Activated T-cell treated with anti-CD3 and anti-CD28 coated beads, Interleukin-2, amount 50 U/mL, for 1 hour (primary cell): Measurements from ENCODE around the gene SLC35E4.
A peak's percentile ranks its signal among the peaks of the same experiment; 100 is the strongest.
"Not testable (repeated sequence)": the region's sequence is repeated elsewhere in the genome, so short reads cannot be mapped to it uniquely, and the experiment has no call there.

ENCODE experiments used
- DNase-seq: peaks from one replicate; pipeline ENCODE4 v3.0.0-alpha.2; 2020

SLC35E4 gene

DNA sequence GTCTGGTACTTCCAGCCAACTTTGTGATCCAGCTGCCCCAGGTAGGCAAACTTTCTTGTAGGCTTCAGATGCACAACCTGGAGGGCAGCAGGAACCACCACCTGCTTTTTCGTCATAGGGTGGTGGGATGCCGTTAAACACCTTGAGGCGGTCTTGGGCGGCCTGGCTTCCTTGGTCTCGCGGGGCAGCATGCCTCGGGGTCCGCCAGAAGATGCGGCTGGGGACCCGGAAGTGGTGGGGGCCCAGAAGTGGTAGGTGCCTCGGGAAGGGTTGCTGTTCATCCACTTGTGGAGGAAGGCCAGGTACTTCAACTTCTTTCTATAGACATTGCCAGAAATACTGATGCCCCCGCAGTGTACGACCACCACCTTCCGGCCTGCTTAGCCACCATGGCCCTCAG, 18.8 kb downstream of the SLC35E4 start:
- DNase-seq: no peak

GRCh38 chr22:30655532-30655931, 20.0 kb downstream of the SLC35E4 start:
- DNase-seq: no peak

GRCh38 chr22:30662040-30662439, 26.5 kb downstream of the SLC35E4 start:
- DNase-seq: no peak

DNA sequence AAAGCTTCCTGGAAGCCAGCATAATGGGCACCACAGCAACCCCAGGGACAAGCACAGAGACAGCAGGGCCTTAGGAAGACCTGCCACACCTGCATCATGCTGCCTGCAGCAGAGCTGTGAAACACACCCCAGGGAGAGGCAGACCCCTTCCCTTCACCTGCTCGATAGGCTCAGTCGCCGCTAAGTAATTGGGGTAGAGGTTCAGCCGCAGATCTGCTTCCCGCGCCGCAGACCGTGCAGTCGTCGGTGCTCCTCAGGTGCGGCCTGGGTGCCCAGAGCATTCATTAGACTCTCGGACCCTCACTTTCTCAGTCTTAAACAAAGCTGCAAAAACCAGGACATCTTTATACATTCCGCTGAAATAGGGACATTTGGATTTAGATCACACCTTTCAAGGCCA, 29.2 kb downstream of the SLC35E4 start:
- DNase-seq: no peak

DNA sequence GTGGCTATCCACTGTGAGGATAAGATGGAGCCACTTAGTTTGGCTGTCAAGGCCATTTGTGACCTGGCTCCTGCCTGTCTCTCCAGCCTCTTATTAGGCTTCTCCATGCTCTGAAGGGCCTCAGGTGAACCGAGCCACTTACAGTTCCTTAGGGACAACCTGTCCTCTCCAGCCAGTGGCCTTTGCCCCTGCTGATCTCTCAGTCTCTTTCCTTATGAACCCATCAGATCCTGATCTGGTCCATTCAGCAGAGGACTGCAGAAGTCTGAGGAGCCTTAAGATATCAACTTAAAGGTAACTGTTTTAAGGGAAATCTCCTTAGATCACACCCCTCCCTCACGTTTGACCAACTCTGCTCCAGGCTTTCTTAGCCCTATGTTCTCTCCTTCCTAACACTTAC, 29.7 kb downstream of the SLC35E4 start:
- DNase-seq: no peak

GRCh38 chr22:30665786-30666185, 30.2 kb downstream of the SLC35E4 start:
- DNase-seq: no peak

DNA sequence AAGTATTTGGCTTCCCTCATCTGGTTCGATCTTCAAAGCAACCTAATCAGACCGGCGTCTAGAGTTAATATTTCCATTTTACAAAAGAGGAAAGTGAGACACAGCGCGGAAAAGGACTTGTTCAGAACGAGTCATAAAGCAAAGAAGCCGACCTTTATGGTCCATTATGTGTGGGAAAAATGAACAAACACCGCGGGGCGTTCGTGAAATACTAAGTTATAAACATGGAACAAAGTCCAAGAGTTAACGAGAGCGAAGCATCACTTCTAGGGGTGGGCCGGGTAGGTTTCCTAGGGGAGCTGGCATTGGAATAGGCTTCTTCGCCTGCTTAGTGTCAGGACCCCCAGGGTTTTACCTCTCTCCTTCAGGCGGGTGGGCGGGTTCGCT, 31.5 kb downstream of the SLC35E4 start:
- no peak for DNase-seq

GRCh38 chr22:30667494-30668385, 32.2 kb downstream of the SLC35E4 start, which contains the start of gene DUSP18:
Gene DUSP18 (minus strand): TSS chr22:30667875. CDS start chr22:30664003, 3,872 bp downstream.
- DNase-seq: peak; percentile 99

- no peak for DNase-seq
These were observed 32.8 kb downstream of the SLC35E4 start for GRCh38 chr22:30668386-30668710.

- DNase-seq: no peak
These were observed 35.5 kb downstream of the SLC35E4 start for GRCh38 chr22:30671071-30671470.

- DNase-seq: no peak
These were observed 37.6 kb downstream of the SLC35E4 start for GRCh38 chr22:30673136-30673535.

- DNase-seq: no peak
These were observed 38.9 kb downstream of the SLC35E4 start for GRCh38 chr22:30674482-30674881.

DNA sequence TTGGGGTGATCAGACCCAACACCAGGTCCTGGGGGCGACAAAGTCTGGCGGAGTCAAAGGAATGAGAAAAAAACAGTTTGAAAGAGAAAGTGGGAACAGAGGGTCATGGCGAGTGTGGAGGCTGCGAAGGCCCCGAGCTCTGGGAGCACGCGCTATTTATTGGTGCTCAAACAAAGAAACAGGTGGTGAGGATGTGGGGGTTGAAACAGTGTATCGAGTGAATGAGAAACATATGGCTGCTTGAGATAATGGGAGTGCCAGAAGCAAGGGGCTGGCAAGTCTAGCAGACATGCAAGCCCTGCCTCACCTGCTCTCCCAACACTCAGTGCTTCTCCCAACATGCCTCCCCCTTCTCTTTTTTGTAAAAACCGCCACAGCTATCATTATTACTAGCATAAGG, 39.9 kb downstream of the SLC35E4 start:
- DNase-seq: no peak

- not testable (repeated sequence) for DNase-seq
These were observed 41.0 kb downstream of the SLC35E4 start for GRCh38 chr22:30676565-30676964.

DNA sequence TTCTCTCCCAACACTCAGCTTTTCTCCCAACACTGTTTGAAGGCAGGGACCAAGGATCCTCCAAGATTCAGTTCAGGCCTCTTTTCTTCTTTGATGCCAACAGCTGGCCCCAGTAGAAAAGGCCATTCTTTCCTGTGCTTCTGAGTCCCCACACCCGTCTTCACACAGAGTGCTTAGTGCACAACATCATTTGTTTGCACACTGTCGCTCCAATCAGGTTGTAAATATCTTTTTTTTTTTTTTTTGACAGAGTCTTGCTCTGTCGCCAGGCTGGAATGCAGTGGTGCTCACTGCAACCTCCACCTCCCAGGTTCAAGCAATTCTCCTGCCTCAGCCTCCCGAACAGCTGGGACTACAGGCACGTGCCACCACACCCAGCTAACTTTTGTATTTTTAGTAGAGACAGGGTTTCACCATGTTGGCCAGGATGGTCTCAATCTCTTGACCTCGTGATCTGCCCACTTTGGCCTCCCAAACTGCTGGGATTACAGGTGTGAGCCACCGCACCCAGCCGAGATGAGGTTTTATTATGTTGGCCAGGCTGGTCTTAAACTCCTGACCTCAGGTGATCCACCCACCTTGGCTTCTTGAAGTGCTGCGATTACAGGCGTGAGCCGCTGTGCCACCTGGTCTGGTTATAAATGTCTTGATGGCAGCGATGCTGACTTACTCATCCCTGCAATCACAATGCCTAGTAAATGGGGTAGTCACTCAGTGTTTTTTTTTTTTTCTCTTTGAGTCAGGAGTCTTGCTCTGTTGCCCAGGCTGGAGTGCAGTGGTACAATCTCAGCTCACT, 44.5 kb downstream of the SLC35E4 start:
- not testable (repeated sequence) for DNase-seq

- no peak for DNase-seq
These were observed 45.6 kb downstream of the SLC35E4 start for GRCh38 chr22:30680991-30681770.

GRCh38 chr22:30681831-30682230, 46.2 kb downstream of the SLC35E4 start:
- DNase-seq: no peak

GRCh38 chr22:30685178-30685577, 49.6 kb downstream of the SLC35E4 start:
- DNase-seq: no peak

GRCh38 chr22:30687358-30687757, 51.8 kb downstream of the SLC35E4 start:
- no peak for DNase-seq

DNA sequence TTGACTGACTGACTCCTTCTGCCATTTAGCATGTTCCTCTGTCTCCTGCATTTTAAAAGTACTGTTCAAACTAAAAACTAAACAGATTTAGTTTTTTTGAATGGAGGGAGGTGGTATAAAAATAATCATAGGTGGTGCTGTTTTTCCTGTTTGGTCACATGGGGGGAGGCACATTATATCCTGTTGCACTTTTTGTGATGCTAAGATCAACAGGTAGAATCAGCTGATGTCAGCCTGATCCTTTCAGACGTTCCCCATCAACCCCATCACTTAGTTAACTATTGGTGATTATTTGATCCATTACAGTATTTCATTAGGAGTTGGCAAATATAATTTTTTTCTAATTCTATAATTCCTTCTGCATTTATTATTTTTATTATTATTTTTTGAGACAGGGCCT, 54.0 kb downstream of the SLC35E4 start:
- DNase-seq: no peak

DNA sequence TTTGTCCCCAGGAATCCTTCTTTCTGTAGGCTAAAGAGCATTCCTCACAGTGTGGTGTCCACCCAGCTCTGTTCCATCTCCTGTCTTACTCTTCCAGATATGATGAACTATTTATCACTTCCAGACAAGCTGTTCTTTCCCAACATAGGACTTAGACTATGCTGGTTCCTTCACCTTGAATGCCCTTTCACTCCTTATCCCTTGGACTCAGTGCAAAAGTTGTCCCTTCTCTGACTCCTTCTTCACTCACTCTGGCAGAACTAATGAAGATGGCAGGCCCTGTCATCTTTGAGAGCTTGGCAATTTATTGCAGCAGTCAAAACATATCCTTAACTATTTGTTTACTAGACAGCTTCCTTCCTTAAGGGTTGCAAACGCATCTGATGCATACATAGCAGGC, 55.6 kb downstream of the SLC35E4 start:
- DNase-seq: no peak

DNA sequence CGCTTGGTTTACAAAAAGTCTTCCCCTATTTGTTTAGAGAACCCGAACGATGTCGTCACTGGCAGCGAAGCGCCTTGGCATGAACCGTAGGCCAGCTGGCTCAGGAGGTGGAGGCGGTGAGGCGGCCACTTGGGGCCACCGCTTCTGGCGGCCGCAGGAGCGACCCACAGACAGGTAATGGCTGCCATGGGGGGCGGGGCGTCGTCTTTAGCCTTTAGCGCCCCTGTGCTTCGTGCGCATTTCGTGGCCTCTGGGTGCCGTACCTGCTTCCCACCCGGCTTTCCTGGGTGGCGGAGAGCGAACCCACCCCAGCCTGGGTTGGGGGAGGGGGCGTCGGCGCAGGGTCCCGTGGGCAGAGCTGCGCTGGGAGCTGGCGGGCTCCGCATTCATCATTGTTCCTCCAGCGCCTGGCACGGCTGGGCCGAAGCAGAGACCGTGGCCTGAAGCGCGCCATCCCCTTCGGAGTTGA, 58.6 kb downstream of the SLC35E4 start:
- DNase-seq: peak; percentile 68
